ENCODE measurements around the gene TNRC6C.

Gene TNRC6C, protein sequence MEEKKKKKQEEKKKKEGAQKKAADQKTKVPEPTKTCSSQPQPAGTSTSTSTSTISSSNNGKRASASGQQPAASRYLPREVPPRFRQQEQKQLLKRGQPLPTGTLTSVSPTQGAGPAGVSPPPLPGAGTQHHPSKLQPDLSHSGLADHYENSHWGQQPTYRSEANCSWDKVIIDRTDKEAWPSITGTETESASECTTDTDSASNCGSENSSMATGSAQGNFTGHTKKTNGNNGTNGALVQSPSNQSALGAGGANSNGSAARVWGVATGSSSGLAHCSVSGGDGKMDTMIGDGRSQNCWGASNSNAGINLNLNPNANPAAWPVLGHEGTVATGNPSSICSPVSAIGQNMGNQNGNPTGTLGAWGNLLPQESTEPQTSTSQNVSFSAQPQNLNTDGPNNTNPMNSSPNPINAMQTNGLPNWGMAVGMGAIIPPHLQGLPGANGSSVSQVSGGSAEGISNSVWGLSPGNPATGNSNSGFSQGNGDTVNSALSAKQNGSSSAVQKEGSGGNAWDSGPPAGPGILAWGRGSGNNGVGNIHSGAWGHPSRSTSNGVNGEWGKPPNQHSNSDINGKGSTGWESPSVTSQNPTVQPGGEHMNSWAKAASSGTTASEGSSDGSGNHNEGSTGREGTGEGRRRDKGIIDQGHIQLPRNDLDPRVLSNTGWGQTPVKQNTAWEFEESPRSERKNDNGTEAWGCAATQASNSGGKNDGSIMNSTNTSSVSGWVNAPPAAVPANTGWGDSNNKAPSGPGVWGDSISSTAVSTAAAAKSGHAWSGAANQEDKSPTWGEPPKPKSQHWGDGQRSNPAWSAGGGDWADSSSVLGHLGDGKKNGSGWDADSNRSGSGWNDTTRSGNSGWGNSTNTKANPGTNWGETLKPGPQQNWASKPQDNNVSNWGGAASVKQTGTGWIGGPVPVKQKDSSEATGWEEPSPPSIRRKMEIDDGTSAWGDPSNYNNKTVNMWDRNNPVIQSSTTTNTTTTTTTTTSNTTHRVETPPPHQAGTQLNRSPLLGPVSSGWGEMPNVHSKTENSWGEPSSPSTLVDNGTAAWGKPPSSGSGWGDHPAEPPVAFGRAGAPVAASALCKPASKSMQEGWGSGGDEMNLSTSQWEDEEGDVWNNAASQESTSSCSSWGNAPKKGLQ (N-terminal part only)

DNA sequence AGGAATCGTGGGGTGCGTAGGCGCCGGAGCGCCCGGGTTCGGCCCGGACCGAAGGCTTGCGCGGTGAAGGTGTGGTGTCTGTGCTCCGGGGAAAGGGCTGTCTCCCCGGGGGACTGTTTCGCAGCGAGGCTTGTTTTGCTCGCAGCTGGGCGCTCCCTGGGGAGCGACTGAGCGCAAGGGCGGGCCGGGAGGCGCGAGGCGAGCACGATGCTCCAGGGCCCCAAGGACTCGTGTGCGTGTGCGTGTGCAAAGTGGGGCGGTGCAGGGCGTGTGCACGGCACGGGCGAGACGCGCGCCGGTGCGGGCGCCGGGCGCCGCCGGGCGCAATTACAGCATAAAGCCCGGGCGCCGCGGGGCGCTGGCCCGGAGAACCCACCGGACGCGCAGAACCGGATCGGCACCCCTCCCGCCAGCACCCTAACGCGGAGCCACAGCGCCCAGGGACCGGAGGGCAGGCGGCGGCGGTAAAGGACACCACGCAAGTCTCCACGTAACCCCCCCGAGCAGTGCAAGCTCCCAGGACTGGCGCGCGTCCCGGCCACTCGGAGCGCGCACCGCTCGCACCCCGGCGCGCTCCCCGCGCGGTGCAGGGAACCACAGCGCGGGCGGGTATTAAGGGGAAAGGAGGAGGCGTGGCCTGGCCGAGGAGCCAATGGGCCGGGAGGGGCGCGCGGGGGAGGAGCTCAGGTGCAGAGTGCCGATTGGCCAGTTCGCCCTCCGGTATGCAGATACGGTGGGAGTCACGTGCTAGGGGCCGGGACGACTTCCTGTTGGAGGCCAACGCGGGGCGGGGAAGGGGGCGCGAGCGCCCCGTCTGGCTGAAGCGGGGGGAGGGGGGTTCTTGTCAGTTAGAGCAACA lies at the start of gene TNRC6C:
Gene TNRC6C, plus strand, starts transcription at position 847 of the 859 bp plus-strand sequence. CDS start 45,504 bp downstream, outside the sequence.
- peak; percentile 100 for DNase-seq (ENCODE audit: low read depth in 2 of 2)

DNA sequence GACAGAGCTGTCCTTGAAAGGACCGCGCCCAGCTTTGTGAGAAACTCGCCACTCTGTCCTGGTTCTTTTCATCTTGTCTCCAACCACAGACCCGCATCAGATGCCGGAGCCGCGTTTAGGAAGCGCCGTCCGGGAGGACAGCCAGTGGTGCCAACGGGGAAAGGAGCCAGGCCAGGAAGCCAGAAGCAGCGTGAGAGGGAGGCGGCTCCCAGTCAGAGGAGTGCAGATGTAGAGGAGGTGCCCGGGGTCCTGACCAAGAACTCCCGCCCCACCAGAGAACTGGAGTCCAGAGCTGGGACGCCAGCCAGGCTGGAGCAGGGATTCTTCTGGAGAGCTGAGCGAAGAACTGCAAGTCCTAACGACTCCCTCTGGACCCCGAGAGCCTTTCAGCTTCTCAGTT lies 49.3 kb upstream of the TNRC6C start:
- DNase-seq (ENCODE audit: low read depth in 2 of 2): no peak

DNA sequence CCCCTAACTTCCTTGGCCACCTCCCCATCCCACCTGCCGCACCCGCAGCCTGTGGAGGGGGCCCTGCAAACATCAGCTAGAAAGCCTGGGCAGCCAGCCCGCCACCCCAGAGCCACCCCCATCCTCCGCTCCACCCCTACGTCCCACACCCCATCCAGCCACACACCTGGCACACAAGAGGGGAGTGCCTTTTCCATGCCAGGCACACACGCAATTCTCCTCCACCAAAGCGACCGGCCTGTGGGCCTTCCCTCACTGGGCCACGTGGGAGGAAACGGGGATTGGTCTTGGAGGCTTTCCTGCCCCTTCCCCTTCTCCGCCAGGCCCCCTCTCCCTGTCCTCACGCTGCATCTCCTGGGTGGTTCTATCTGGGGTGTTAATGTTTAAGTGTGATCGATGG lies 48.7 kb upstream of the TNRC6C start:
- no peak for DNase-seq (ENCODE audit: low read depth in 2 of 2)

DNA sequence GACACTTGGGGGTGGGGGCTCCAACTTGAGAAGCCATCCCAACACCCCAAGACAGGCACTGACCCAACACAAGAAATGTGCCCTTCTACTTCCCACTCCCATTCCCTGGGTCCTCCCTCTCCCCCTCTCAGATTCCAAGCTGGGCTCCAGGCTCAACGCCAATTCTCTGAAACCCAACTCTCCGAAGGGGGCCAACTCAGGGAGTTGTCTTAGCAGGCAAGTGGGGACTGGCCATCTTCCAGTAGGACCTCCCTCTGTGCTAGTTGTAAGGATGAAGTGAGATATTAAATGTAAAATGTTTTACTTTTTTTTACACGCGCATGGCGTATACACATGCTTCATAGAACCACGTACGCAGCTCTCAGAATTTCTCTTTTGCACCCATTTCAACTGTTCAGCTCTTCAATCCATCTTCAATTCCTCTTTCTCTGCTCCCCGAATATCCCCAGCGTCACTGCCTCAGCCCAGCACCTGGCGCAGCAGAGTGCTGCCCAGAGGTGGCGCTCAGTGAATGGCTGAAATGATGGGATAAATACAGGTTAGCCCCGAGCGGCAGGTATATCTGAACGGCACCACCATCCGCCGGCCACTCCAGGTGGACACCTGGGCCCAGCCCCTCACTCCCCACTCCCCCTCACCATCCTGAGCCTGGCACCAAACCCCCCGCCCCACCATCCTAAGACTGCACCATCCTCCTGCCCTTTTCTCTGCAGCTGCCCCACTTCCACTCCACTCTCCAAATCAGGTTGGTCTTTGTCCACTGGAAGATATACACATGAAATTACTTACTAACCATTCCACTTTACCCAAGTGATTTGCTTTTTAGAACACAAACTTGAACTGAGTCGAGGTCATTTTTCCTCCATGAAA lies 43.9 kb upstream of the TNRC6C start:
- no peak for DNase-seq (ENCODE audit: low read depth in 2 of 2)

DNA sequence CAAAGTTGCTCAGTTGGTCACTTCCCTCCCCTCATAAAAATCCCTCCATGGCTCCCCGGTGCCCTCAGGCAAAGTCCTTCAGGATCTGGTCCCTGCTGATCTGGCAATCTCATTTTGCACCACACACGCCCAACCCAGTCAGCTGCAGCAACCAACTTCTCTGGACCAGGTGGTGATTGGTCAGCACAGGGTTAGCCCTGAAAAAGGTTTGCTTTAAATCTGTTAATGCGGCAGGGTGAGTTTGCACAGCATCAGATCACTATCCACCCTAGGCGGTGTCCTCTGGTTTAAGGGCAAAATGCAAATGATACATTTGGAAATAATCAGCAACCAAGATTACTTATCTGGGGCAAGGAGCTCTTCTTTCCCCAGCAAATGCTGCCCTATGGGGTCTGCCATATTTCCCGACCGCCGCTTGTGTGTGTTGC lies 42.9 kb upstream of the TNRC6C start:
- no peak for DNase-seq (ENCODE audit: low read depth in 2 of 2)

DNA sequence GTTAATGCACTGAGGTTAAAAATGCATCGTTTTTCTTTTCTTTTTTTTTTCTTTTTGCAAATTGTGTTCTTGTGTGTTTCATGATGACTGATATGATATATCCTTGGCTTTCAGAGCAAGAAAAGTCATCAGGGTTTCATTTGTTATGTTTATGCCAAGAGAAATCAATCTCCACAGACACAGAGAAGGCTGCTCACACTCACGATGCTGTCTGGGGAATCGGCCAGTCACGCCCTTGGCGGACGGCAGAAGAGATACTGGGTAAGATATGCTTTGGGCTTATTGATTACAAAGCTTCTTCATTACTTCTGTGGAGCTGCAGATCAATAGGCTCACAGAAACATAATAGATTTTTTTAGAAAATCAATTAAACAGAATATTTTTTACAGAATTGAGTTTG lies 42.2 kb upstream of the TNRC6C start:
- DNase-seq (ENCODE audit: low read depth in 2 of 2): no peak

DNA sequence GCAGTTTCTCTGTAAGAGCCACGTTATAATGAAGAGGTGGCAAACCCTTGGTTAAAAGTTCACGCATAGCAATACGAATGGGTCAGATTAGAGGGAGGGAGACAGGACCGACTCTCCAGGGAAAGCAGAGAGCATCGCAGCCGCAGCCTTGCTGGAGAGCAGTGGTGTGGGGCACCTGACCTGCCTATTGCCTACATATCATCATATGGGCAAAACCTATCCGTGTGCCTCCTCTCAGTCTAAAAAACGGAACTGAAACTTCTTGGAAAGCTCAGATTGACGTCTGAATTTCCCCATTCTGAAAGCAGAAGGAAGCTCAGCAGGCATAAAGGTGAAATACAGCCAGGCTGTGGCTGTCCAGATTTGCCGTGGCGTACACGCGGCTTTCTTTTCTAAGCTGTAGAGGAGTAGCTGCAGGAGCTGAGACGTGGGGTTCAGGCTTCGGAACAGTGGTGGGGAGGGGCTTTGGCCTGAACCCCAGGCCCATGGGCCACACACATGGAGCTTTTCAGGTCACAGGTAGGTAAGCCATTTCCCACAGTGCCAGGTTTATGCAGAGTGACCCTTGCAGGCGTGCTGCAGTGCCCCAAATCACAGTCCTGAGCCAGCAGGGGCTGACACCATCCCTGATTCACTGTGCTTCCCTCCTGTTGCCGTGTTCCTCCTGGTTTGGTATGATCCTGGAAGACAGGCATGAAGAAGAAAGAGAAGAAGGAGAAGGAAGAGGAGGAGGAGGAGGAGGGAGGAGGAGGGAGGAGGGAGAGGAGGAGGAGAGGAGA lies 41.6 kb upstream of the TNRC6C start:
- no peak for DNase-seq (ENCODE audit: low read depth in 2 of 2)

DNA sequence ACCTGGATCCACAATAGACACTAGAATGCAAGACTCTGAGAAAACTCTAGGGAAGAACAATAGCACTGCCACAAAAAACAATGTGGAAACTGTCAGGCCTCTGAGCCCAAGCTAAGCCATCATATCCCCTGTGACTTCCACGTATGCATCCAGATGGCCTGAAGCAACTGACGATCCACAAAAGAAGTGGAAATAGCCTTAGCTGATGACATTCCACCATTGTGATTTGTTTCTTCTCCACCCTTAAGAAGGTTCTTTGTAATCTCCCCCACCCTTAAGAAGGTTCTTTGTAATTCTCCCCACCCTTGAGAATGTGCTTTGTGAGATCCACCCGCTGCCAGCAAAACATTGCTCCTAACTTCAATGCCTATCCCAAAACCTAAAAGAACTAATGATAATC lies 39.2 kb upstream of the TNRC6C start:
- DNase-seq (ENCODE audit: low read depth in 2 of 2): no peak

DNA sequence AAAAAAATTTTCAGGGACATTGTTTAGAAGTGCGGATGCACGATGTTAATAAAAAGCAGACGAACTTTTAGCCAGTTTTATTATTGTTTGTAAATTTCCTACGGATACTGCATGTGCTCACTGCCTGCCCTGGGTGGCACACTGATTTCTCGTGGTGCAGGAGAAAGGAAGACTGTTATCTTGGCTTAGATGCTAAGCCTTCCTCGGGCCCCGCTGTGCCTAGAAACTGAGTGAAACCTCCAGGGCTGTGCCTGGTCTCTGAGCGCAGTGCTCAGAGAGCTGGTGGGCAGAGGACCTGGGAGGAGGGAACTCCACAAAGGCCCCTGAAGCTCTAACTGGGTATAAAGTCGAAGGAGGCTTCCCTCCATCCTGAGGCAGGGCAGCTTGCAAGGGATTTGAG lies 35.4 kb upstream of the TNRC6C start:
- no peak for DNase-seq (ENCODE audit: low read depth in 2 of 2)

DNA sequence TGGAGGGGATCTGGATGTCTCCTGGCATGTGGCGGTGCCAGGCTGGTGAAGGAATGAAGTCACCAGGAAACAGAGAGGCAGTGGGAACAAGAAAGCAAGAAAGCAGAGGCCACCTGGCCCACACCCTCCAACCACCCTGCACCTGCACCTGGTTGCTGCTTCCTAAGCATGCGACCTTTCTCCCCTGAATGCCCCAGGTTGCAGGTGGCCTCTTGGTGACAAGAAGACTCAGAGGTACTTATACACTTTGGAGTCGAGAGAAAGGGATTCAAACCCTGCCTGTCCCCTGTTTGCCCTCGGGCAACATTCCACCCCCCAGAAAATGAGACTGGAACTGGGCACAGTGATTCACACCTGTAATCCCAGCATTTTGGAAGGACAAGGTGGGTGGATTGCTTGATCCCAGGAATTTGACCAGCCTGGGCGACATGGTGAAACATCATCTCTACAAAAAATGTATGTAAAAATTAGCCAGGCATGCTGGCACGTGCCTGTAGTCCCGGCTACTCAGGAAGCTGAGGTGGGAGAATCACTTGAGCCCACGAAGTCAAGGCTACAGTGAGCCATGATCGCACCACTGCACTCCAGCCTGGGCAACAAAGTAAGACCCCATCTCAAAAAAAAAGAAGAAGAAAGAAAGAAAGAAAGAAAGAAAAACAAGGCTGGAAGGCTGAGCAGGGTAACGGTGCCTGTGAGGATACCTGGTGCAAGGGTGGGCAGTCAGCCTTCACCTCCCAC lies 34.6 kb upstream of the TNRC6C start:
- DNase-seq (ENCODE audit: low read depth in 2 of 2): no peak

DNA sequence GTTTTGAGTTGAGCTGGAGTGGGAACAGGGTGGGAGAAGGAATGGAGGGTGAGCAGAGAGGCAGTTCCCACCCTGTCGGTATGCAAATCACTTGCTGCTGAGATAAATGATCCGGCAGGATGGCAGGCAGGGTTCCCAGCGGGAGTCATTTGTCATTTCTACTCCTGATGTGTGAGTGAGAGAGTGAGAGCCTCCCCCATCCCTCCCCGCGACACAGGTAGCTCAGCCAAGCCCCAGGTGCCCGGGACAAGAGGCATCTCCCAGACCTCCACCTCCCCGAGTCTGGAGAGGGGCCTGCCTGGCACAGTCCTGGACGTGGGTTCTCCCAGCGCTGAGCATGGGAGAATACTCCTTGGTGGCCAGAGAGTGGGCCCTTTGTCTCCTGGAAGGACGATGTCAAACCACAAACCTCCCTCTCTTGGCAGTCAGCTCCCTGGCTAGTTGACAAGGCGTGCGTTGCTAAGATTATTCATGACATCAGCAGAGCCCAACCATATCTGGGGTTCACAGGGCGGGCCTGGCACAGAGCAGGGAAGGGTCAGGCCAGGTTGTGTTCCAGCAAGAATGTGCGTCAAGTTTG lies 33.7 kb upstream of the TNRC6C start:
- no peak for DNase-seq (ENCODE audit: low read depth in 2 of 2)

DNA sequence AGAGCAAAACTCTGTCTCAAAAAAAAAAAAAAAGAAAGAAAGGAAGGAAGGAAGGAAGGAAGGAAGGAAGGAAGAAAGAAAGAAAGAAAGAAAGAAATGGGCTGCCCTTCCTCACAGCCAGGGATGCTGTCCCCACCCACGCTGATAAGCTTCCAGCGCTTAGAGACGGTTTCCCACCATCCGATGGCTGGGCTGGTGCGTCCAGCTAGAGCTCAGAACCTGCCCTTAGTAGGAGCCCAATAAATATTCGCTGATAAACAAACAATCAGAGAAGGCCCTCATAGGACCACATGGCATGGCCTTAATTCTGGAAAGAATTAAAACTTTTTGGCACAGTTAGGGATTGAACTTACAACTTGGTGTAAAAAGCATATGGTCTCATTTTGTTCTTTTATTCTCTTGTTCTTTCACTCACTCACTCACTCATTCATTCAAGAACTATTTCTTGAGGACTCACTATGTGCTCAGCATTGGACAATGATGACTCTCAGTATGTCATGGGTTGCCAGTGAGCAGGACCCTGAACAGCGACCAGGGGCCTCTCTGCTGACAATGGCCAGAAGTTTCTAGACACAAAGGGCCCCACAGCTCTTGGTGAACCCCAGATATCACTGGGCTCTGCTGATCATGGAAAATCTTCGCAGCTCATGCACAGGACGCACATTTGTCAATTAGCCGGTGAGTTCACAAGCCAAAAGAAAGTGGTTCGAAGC lies 32.5 kb upstream of the TNRC6C start:
- no peak for DNase-seq (ENCODE audit: low read depth in 2 of 2)

DNA sequence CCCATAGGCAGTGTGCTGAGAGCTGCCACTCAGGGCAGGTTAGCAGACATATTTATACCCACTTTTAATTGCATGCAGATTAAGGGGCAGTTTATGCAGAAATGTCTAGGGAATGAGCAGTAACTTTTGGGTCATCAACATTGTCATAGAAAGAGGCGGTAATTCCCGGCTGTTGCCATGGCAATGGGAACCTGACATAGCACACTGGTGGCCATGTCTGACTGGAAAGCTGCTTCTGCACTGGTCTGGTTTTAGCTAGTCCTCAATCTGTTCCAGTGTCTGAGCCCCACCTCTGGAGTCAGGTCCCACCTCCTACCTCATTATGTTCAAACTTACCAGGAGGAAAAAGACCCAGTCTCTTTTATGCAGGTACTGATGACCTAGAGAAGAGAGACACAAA lies 31.5 kb upstream of the TNRC6C start:
- no peak for DNase-seq (ENCODE audit: low read depth in 2 of 2)

DNA sequence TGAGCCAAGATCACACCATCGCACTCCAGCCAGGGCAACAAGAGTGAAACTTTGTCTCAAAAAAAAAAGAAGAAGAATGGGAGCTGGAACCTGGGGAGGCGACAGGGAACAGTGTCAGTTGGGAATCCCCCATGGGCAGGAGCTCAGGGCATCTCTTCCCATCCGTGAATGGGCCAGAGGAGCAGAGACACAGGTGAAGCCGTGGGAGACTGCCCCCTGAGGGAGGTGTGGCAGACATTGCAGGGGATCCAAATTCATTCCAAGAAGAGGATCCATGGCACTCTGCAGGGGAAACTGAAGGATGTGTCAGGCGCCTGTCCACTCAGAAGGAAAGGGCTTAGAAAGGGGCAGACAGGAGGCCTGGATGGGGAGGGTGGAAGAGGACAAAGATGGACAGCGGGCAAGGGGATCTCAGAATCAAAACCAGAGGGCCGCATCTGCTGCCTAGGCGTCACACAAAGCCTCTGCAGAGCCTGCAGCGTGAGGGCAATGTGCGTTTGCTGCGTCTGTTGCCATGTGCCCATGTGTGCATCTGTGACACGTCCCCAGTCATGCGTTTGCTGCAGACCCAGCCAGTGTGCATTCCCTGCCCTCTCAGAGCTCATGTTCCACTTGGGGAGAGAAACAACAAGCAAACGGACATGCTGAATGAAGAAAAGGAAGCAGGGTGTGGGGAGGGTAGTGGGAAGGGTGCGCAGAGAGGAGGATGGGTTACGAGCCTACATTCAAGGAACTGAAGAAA lies 30.6 kb upstream of the TNRC6C start:
- DNase-seq (ENCODE audit: low read depth in 2 of 2): no peak

DNA sequence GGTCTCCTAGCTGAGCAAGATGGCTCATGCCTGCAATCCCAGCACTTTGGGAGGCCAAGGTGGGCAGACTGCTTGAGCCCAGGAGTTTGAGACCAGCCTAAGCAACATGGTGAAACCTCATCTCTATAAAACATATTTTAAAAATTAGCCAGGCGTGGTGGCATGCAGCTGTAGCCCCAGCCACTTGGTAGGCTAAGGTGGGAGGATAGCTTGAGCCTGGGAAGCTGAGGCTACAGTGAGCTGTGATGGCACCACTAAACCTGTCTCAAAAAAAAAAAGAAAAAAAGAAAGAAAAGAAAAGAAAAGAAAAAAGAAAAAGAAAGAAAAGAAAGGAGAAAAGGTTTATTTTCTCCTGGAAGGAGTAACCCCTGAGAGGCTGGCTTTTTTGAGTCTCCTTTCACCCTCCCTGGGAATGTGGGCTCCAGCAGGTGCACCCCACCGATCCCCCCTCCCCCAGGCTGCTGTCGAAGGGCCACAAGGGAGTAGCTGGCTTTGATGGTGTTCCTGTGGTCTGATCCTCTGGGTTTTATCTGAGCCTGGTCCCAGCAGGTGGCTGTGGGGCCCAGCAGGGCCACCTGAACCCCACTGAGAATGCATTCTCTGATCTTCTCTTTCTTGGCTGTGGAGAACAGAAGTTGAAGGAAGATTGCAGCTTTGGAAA lies 29.9 kb upstream of the TNRC6C start:
- no peak for DNase-seq (ENCODE audit: low read depth in 2 of 2)

DNA sequence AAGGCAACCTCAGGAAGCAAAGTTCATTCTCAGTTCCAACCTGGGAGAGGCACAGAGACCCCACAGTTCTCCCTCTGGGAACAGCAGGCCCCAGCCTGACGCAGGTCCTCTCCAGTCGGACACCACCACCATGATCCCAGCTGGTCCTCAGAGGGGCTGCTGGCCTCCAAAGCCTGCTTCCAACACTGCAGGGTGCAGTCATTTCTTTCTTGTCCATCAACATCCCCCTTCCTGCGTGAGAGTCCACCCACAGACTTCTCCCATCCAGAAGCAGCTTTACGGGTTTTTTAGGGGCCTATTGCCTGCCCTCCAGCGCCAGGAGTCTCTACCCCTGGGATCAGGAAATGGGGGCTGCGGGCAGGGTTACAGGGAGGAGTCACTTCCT lies 29.3 kb upstream of the TNRC6C start:
- no peak for DNase-seq (ENCODE audit: low read depth in 2 of 2)
